Thyroid gland (tissue), 4 donors: ENCODE measurements around the gene LSAMP.

ENCODE experiments used
- POLR2A ChIP-seq, 2 donors: fragments of 450-650 bp; IDR thresholded peaks; one replicate each; pipeline ENCODE4 v1.6.1; 2017; ENCODE audit warnings: antibody characterized with exemption in 2 of 2, mild to moderate bottlenecking in 2 of 2, moderate library complexity in 1 of 2
- TF ChIP-seq, protein P1 (sequence below), 6 experiments: fragments of 200-600 bp in 3 of 6; fragments of 450-650 bp in 3 of 6; sonication (generic) in 3 of 6; IDR thresholded peaks; one replicate each; pipeline ENCODE4 v1.5.1; 2016 to 2019; ENCODE audit warnings: antibody characterized with exemption in 6 of 6, mild to moderate bottlenecking in 2 of 6, inconsistent platforms in 1 of 6, moderate library complexity in 1 of 6

DNA sequence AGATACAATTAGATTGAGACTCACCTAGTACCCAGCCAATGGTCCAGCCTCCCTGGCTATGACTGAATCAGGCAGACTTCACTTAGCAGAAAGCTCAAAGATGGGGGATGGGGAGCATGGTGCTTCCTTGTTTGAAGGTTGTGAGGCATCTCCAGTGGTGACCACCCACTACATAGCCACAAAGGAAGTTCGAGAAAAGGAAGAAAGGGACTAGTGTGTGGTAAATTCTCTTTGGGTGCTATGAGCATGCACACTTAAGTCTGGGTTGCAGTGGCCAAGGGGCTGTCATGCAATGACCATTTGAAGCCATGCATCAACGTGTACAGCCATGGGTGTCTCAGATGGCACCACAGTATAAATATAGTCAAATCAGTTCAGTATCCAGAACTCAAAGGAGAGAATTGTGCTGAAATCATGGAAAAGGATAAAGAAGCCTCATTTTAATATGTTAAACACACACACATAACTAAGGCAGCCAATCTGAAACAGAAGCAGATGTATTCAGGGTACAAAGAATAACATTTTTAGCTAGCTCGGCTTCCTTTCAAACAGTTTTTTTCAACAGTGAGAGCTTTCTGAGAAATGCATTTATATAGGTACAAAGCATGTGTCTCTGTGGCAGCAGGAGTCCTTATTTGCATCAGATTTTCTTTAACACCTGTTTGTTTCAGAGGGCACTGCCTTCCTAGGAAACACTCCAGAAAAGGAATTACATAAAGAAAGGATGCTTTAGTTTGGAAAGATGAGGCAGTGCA lies 546.5 kb downstream of the LSAMP start:
- no peak for TF ChIP-seq POLR2A (IDR thresholded peaks at IDR 0.05)
- TF ChIP-seq, protein P1, sequence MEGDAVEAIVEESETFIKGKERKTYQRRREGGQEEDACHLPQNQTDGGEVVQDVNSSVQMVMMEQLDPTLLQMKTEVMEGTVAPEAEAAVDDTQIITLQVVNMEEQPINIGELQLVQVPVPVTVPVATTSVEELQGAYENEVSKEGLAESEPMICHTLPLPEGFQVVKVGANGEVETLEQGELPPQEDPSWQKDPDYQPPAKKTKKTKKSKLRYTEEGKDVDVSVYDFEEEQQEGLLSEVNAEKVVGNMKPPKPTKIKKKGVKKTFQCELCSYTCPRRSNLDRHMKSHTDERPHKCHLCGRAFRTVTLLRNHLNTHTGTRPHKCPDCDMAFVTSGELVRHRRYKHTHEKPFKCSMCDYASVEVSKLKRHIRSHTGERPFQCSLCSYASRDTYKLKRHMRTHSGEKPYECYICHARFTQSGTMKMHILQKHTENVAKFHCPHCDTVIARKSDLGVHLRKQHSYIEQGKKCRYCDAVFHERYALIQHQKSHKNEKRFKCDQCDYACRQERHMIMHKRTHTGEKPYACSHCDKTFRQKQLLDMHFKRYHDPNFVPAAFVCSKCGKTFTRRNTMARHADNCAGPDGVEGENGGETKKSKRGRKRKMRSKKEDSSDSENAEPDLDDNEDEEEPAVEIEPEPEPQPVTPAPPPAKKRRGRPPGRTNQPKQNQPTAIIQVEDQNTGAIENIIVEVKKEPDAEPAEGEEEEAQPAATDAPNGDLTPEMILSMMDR (IDR thresholded peaks at IDR 0.05) = no peak
